K562 (cell line): Measurements from ENCODE around the gene PTPRE. TPM values are rescaled to one million over a fixed set of nuclear protein-coding genes. Genes with fewer than 3 reads are reported as not detected.

Experiments
- ADNP ChIP-seq: fragments of 200-800 bp; sonication (Bioruptor generic); IDR thresholded peaks from 2 replicates; pipeline ENCODE4 v1.6.1; 2016; ENCODE audit warnings: missing genetic modification characterization, missing compliant biosample characterization
- FOXA3 ChIP-seq, 2 experiments: fragments of 450-650 bp in 1 of 2; sonication (generic) in 1 of 2; formaldehyde crosslinking; IDR thresholded peaks in 1 of 2; conservative IDR thresholded peaks in 1 of 2; 2 replicates each; pipeline versions ENCODE4 v1.4.0 to v1.8.0; 2020 to 2022; ENCODE audit warnings: mild to moderate bottlenecking in 2 of 2, missing genetic modification reagents in 1 of 2
- MYNN ChIP-seq, 2 experiments: sonication (generic); formaldehyde crosslinking in 1 of 2; IDR thresholded peaks; 2 replicates each; pipeline versions ENCODE4 v1.5.0 to v1.6.1; 2016 to 2020; ENCODE audit warnings: antibody characterized with exemption in 1 of 2, missing genetic modification reagents in 1 of 2
- NR2F6 ChIP-seq: fragments of 450-650 bp; formaldehyde crosslinking; IDR thresholded peaks from 2 replicates; pipeline ENCODE4 v1.4.0; 2020; ENCODE audit warnings: mild to moderate bottlenecking
- ZNF830 ChIP-seq: fragments of 250-450 bp; sonication (Bioruptor Pico); IDR thresholded peaks from 2 replicates; pipeline ENCODE4 v1.5.0; 2021; ENCODE audit warnings: mild to moderate bottlenecking
- polyA plus RNA-seq, 8 experiments: library from polyadenylated mRNA; depleted of rRNA in 4 of 8; stranded (reverse) in 5 of 8; unstranded in 3 of 8; fragments of >200 nt; fragmentation: Nextera tagmentation in 2 of 8; fragmentation: Illumina TruSeq in 1 of 8; extraction: Ambion mirVana in 2 of 8; extraction: Trizol in 1 of 8; gene quantifications; 2 replicates each; pipeline versions ENCODE4 v1.2.1 to v1.2.3, GENCODE V29; 2011 to 2014; ENCODE audit warnings: inconsistent platforms in 1 of 8, missing spikeins in 1 of 8
- total RNA-seq, 7 experiments: library from RNA; depleted of rRNA in 6 of 7; stranded (reverse); fragments of >200 nt in 6 of 7; fragmentation: Illumina TruSeq in 2 of 7; extraction: Trizol in 2 of 7; gene quantifications; 2 replicates each; pipeline versions ENCODE4 v1.2.1 to v1.2.3, GENCODE V29; 2011 to 2021; ENCODE audit warnings: low replicate concordance in 1 of 7
- TF ChIP-seq, protein P1 (sequence below): fragments of 450-650 bp; IDR thresholded peaks from 2 replicates; pipeline ENCODE4 v1.6.1; 2016; ENCODE audit warnings: mild to moderate bottlenecking, moderate library complexity
- TF ChIP-seq, protein P2 (sequence below), 2 experiments: fragments of 450-650 bp; IDR thresholded peaks; 2 replicates each; pipeline ENCODE4 v1.6.1; 2018; ENCODE audit warnings: mild to moderate bottlenecking in 2 of 2, low read depth in 1 of 2; ENCODE audit not compliant: partially characterized antibody in 2 of 2
- TF ChIP-seq, protein P3 (sequence below): fragments of 200-800 bp; sonication (Bioruptor generic); IDR thresholded peaks from 2 replicates; pipeline ENCODE4 v1.6.1; 2017; ENCODE audit warnings: missing genetic modification characterization, missing compliant biosample characterization

Gene PTPRE
- total and polyA plus RNA-seq, 9 of the 15 experiments (the other 6 are each of a cell fraction or from before 2014, with no cell fraction given), result 0.01 to 0.13 (median 0.04) TPM; not detected in 4

DNA sequence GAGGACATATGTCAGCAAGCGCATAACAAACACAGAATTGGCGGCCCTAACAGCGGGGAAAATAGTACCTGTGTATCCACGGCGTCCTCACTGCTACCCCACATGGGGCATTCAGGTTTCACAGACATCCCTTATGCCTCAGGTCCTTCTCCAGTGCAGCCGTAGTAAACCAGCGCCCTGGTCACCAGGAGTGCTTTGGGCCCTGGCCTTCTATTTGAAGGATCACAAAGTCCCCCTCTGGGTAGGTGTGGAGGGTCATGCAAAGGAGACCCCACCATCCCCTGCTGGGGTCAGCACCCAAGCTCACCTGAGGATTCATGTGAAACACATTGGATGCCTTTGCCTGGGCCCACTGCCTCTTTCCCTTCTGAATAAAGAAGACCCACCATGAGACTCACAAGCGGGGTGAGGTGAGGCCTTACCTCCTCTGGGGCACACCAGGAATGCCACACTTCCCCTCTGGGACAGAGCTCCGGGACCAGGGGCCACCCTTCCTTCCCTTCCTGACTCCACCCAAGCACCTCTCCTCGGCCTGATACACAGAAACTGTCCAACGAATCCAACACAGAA lies 32.9 kb upstream of the PTPRE start (continued):
- TF ChIP-seq, protein P1, sequence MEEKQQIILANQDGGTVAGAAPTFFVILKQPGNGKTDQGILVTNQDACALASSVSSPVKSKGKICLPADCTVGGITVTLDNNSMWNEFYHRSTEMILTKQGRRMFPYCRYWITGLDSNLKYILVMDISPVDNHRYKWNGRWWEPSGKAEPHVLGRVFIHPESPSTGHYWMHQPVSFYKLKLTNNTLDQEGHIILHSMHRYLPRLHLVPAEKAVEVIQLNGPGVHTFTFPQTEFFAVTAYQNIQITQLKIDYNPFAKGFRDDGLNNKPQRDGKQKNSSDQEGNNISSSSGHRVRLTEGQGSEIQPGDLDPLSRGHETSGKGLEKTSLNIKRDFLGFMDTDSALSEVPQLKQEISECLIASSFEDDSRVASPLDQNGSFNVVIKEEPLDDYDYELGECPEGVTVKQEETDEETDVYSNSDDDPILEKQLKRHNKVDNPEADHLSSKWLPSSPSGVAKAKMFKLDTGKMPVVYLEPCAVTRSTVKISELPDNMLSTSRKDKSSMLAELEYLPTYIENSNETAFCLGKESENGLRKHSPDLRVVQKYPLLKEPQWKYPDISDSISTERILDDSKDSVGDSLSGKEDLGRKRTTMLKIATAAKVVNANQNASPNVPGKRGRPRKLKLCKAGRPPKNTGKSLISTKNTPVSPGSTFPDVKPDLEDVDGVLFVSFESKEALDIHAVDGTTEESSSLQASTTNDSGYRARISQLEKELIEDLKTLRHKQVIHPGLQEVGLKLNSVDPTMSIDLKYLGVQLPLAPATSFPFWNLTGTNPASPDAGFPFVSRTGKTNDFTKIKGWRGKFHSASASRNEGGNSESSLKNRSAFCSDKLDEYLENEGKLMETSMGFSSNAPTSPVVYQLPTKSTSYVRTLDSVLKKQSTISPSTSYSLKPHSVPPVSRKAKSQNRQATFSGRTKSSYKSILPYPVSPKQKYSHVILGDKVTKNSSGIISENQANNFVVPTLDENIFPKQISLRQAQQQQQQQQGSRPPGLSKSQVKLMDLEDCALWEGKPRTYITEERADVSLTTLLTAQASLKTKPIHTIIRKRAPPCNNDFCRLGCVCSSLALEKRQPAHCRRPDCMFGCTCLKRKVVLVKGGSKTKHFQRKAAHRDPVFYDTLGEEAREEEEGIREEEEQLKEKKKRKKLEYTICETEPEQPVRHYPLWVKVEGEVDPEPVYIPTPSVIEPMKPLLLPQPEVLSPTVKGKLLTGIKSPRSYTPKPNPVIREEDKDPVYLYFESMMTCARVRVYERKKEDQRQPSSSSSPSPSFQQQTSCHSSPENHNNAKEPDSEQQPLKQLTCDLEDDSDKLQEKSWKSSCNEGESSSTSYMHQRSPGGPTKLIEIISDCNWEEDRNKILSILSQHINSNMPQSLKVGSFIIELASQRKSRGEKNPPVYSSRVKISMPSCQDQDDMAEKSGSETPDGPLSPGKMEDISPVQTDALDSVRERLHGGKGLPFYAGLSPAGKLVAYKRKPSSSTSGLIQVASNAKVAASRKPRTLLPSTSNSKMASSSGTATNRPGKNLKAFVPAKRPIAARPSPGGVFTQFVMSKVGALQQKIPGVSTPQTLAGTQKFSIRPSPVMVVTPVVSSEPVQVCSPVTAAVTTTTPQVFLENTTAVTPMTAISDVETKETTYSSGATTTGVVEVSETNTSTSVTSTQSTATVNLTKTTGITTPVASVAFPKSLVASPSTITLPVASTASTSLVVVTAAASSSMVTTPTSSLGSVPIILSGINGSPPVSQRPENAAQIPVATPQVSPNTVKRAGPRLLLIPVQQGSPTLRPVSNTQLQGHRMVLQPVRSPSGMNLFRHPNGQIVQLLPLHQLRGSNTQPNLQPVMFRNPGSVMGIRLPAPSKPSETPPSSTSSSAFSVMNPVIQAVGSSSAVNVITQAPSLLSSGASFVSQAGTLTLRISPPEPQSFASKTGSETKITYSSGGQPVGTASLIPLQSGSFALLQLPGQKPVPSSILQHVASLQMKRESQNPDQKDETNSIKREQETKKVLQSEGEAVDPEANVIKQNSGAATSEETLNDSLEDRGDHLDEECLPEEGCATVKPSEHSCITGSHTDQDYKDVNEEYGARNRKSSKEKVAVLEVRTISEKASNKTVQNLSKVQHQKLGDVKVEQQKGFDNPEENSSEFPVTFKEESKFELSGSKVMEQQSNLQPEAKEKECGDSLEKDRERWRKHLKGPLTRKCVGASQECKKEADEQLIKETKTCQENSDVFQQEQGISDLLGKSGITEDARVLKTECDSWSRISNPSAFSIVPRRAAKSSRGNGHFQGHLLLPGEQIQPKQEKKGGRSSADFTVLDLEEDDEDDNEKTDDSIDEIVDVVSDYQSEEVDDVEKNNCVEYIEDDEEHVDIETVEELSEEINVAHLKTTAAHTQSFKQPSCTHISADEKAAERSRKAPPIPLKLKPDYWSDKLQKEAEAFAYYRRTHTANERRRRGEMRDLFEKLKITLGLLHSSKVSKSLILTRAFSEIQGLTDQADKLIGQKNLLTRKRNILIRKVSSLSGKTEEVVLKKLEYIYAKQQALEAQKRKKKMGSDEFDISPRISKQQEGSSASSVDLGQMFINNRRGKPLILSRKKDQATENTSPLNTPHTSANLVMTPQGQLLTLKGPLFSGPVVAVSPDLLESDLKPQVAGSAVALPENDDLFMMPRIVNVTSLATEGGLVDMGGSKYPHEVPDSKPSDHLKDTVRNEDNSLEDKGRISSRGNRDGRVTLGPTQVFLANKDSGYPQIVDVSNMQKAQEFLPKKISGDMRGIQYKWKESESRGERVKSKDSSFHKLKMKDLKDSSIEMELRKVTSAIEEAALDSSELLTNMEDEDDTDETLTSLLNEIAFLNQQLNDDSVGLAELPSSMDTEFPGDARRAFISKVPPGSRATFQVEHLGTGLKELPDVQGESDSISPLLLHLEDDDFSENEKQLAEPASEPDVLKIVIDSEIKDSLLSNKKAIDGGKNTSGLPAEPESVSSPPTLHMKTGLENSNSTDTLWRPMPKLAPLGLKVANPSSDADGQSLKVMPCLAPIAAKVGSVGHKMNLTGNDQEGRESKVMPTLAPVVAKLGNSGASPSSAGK, result no peak
- TF ChIP-seq MYNN (IDR thresholded peaks at IDR 0.05) (no peak), MYNN (CRISPR knock-in tag; IDR thresholded peaks at IDR 0.05) (no peak), ZNF830 (CRISPR knock-in tag) (no peak), FOXA3 (CRISPR knock-in tag; conservative IDR thresholded peaks at IDR 0.05 in 1 of 2, IDR thresholded peaks at IDR 0.05 in 1 of 2) (no peak), ADNP (tag) (no peak), NR2F6 (CRISPR knock-in tag) (no peak)
- TF ChIP-seq, protein P2, sequence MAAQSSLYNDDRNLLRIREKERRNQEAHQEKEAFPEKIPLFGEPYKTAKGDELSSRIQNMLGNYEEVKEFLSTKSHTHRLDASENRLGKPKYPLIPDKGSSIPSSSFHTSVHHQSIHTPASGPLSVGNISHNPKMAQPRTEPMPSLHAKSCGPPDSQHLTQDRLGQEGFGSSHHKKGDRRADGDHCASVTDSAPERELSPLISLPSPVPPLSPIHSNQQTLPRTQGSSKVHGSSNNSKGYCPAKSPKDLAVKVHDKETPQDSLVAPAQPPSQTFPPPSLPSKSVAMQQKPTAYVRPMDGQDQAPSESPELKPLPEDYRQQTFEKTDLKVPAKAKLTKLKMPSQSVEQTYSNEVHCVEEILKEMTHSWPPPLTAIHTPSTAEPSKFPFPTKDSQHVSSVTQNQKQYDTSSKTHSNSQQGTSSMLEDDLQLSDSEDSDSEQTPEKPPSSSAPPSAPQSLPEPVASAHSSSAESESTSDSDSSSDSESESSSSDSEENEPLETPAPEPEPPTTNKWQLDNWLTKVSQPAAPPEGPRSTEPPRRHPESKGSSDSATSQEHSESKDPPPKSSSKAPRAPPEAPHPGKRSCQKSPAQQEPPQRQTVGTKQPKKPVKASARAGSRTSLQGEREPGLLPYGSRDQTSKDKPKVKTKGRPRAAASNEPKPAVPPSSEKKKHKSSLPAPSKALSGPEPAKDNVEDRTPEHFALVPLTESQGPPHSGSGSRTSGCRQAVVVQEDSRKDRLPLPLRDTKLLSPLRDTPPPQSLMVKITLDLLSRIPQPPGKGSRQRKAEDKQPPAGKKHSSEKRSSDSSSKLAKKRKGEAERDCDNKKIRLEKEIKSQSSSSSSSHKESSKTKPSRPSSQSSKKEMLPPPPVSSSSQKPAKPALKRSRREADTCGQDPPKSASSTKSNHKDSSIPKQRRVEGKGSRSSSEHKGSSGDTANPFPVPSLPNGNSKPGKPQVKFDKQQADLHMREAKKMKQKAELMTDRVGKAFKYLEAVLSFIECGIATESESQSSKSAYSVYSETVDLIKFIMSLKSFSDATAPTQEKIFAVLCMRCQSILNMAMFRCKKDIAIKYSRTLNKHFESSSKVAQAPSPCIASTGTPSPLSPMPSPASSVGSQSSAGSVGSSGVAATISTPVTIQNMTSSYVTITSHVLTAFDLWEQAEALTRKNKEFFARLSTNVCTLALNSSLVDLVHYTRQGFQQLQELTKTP (IDR thresholded peaks at IDR 0.05; ENCODE audit: low read depth in 1 of 2, partially characterized antibody in 2 of 2), result no peak
- TF ChIP-seq, protein P3, sequence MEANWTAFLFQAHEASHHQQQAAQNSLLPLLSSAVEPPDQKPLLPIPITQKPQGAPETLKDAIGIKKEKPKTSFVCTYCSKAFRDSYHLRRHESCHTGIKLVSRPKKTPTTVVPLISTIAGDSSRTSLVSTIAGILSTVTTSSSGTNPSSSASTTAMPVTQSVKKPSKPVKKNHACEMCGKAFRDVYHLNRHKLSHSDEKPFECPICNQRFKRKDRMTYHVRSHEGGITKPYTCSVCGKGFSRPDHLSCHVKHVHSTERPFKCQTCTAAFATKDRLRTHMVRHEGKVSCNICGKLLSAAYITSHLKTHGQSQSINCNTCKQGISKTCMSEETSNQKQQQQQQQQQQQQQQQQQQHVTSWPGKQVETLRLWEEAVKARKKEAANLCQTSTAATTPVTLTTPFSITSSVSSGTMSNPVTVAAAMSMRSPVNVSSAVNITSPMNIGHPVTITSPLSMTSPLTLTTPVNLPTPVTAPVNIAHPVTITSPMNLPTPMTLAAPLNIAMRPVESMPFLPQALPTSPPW, result no peak
